Loucy (cell line): ENCODE measurements around the gene HIVEP1.
"Not testable (repeated sequence)": the region's sequence is repeated elsewhere in the genome, so short reads cannot be mapped to it uniquely, and the experiment has no call there.

Experiments
- H2AFZ ChIP-seq: fragments of 200-600 bp; sonication (generic); 2 replicates; pipeline ENCODE4 v1.6.0; 2016; ENCODE audit warnings: antibody characterized with exemption, mild to moderate bottlenecking, low read length, moderate library complexity
- H3F3A ChIP-seq: fragments of 200-600 bp; 2 replicates; pipeline ENCODE4 v1.6.0; 2016; ENCODE audit warnings: antibody characterized with exemption, low read depth, mild to moderate bottlenecking
- H3K27me3 ChIP-seq: fragments of 200-600 bp; sonication (generic); 2 replicates; pipeline ENCODE4 v1.6.1; 2014; ENCODE audit warnings: low read length, mild to moderate bottlenecking; ENCODE audit not compliant: insufficient read depth, poor library complexity, severe bottlenecking
- H3K36me3 ChIP-seq: fragments of 200-600 bp; sonication (generic); 2 replicates; pipeline ENCODE4 v1.6.1; 2016; ENCODE audit warnings: low read length; ENCODE audit not compliant: insufficient read depth
- H3K4me1 ChIP-seq: fragments of 200-600 bp; sonication (generic); 2 replicates; pipeline ENCODE4 v1.5.1; 2014; ENCODE audit warnings: low read length, mild to moderate bottlenecking; ENCODE audit not compliant: insufficient read depth, poor library complexity, severe bottlenecking
- H3K4me2 ChIP-seq: fragments of 200-600 bp; sonication (generic); 2 replicates; pipeline ENCODE4 v1.6.0; 2014; ENCODE audit warnings: antibody characterized with exemption, low read length, low read depth, mild to moderate bottlenecking; ENCODE audit not compliant: poor library complexity, severe bottlenecking
- H3K4me3 ChIP-seq: fragments of 200-600 bp; sonication (generic); 2 replicates; pipeline ENCODE4 v1.5.1; 2014; ENCODE audit warnings: low read length, mild to moderate bottlenecking, mixed read lengths; ENCODE audit not compliant: poor library complexity, severe bottlenecking
- H3K79me2 ChIP-seq: fragments of 200-600 bp; sonication (generic); 2 replicates; pipeline ENCODE4 v1.6.1; 2014; ENCODE audit warnings: low read length; ENCODE audit not compliant: insufficient read depth
- H3K9ac ChIP-seq: fragments of 200-600 bp; sonication (generic); 2 replicates; pipeline ENCODE4 v1.6.0; 2014; ENCODE audit warnings: mild to moderate bottlenecking, low read depth, low read length, moderate library complexity; ENCODE audit not compliant: poor library complexity, severe bottlenecking
- H3K9me2 ChIP-seq: fragments of 200-600 bp; sonication (generic); replicated peaks from 2 replicates; pipeline ENCODE4 v1.6.1; 2016; ENCODE audit warnings: low read depth, low read length, mixed read lengths
- H3K9me3 ChIP-seq: fragments of 200-600 bp; sonication (generic); 2 replicates; pipeline ENCODE4 v1.6.1; 2014; ENCODE audit warnings: mild to moderate bottlenecking, antibody characterized with exemption, low read length, low read depth; ENCODE audit not compliant: insufficient read depth
- H4K20me1 ChIP-seq: fragments of 200-600 bp; sonication (generic); 2 replicates; pipeline ENCODE4 v1.6.0; 2014; ENCODE audit warnings: antibody characterized with exemption, low read length, mild to moderate bottlenecking; ENCODE audit not compliant: insufficient read depth, poor library complexity, severe bottlenecking
- CTCF ChIP-seq: fragments of 200-600 bp; sonication (generic); conservative IDR thresholded peaks from 2 replicates; pipeline ENCODE4 v1.5.1; 2014; ENCODE audit warnings: mild to moderate bottlenecking, antibody characterized with exemption, low read length
- EZH2phosphoT487 ChIP-seq: fragments of 200-600 bp; IDR thresholded peaks from 2 replicates; pipeline ENCODE4 v1.6.1; 2018; ENCODE audit warnings: antibody characterized with exemption, mild to moderate bottlenecking, moderate library complexity, borderline replicate concordance

HIVEP1 gene

GRCh38 chr6:12102350-12102749, 90.2 kb downstream of the HIVEP1 start:
- no peak overlapping the region for H3K4me2 ChIP-seq
- H3K9me3 ChIP-seq, result no peaks in the 10 kb centered on the region
- no peaks in the 10 kb centered on the region for H4K20me1 ChIP-seq
- H3K4me1 ChIP-seq, result peaks cover 4% of the 10 kb centered on the region
- no peaks in the 10 kb centered on the region for H3K27me3 ChIP-seq
- no peak overlapping the region for H2AFZ ChIP-seq
- no peak overlapping the region for H3K4me3 ChIP-seq
- no peaks in the 10 kb centered on the region for H3K9me2 ChIP-seq
- no peaks in the 10 kb centered on the region for H3F3A ChIP-seq
- H3K79me2 ChIP-seq, result peaks cover 4% of the 10 kb centered on the region; the same call in 1 of the 2 replicates
- H3K9ac ChIP-seq, result no peak overlapping the region
- TF ChIP-seq EZH2phosphoT487 (no peak), CTCF (no peak)
- H3K36me3 ChIP-seq, result no peaks in the 10 kb centered on the region

GRCh38 chr6:12103158-12103557, 91.0 kb downstream of the HIVEP1 start:
- H3F3A ChIP-seq, result no peaks in the 10 kb centered on the region
- no peaks in the 10 kb centered on the region for H4K20me1 ChIP-seq
- no peak overlapping the region for H3K9ac ChIP-seq
- H2AFZ ChIP-seq, result no peak overlapping the region
- peaks cover 4% of the 10 kb centered on the region; the same call in 1 of the 2 replicates for H3K79me2 ChIP-seq
- H3K9me3 ChIP-seq, result no peaks in the 10 kb centered on the region
- H3K4me3 ChIP-seq, result no peak overlapping the region
- no peaks in the 10 kb centered on the region for H3K36me3 ChIP-seq
- H3K4me2 ChIP-seq, result no peak overlapping the region
- peaks cover 4% of the 10 kb centered on the region for H3K4me1 ChIP-seq
- H3K9me2 ChIP-seq, result no peaks in the 10 kb centered on the region
- no peaks in the 10 kb centered on the region for H3K27me3 ChIP-seq
- no peak for TF ChIP-seq EZH2phosphoT487

GRCh38 chr6:12105271-12105670, 93.2 kb downstream of the HIVEP1 start:
- no peaks in the 10 kb centered on the region for H3K79me2 ChIP-seq
- TF ChIP-seq CTCF, result no peak
- no peak for TF ChIP-seq EZH2phosphoT487

GRCh38 chr6:12108376-12108775, 96.3 kb downstream of the HIVEP1 start:
- H3K27me3 ChIP-seq, H4K20me1 ChIP-seq, H2AFZ ChIP-seq, H3K36me3 ChIP-seq, H3F3A ChIP-seq, H3K9me3 ChIP-seq, H3K9me2 ChIP-seq, H3K79me2 ChIP-seq, H3K9ac ChIP-seq, H3K4me2 ChIP-seq, H3K4me3 ChIP-seq: not testable (repeated sequence)
- peaks cover 38% of the 10 kb centered on the region for H3K4me1 ChIP-seq

More at GRCh38 chr6:12105271-12105670, 93.2 kb downstream of the HIVEP1 start:
- H3K27me3 ChIP-seq, result no peaks in the 10 kb centered on the region
- no peak overlapping the region for H3K9ac ChIP-seq
- no peak overlapping the region for H2AFZ ChIP-seq
- peaks cover 11% of the 10 kb centered on the region for H3K4me1 ChIP-seq
- H3K4me2 ChIP-seq, result no peak overlapping the region
- H3K9me3 ChIP-seq, result no peaks in the 10 kb centered on the region
- H3K4me3 ChIP-seq, result no peak overlapping the region
- no peaks in the 10 kb centered on the region for H3K36me3 ChIP-seq
- H4K20me1 ChIP-seq, result no peaks in the 10 kb centered on the region
- H3K9me2 ChIP-seq, result no peaks in the 10 kb centered on the region
- H3F3A ChIP-seq, result peaks cover 3% of the 10 kb centered on the region; the same call in 1 of the 2 replicates
